ENCODE data around the gene CLCN3.

- TF ChIP-seq, protein P1, sequence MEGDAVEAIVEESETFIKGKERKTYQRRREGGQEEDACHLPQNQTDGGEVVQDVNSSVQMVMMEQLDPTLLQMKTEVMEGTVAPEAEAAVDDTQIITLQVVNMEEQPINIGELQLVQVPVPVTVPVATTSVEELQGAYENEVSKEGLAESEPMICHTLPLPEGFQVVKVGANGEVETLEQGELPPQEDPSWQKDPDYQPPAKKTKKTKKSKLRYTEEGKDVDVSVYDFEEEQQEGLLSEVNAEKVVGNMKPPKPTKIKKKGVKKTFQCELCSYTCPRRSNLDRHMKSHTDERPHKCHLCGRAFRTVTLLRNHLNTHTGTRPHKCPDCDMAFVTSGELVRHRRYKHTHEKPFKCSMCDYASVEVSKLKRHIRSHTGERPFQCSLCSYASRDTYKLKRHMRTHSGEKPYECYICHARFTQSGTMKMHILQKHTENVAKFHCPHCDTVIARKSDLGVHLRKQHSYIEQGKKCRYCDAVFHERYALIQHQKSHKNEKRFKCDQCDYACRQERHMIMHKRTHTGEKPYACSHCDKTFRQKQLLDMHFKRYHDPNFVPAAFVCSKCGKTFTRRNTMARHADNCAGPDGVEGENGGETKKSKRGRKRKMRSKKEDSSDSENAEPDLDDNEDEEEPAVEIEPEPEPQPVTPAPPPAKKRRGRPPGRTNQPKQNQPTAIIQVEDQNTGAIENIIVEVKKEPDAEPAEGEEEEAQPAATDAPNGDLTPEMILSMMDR (conservative IDR thresholded peaks at IDR 0.05; ENCODE audit: low read depth, low read length), result no peak
- TF ChIP-seq EZH2 (IDR thresholded peaks at IDR 0.05; ENCODE audit: low read length, unreplicated experiment), result no peak
These were observed 124.2 kb downstream of the CLCN3 start for GRCh38 chr4:169744601-169745000.
